Measurements from ENCODE around the gene P2RX6.

Gene P2RX6

GRCh38 chr22:21064917-21065864 lies 50.2 kb downstream of the P2RX6 start:
- Histone ChIP-seq H3K4me3 (ENCODE audit: low read depth in 1 of 2, low read length in 2 of 2) (no peak overlapping the region), H3K4me1 (ENCODE audit: insufficient read depth, low read length) (no peaks in the 10 kb centered on the region), H3K27me3 (ENCODE audit: insufficient read depth, low read length, poor library complexity) (peaks cover 6% of the 10 kb centered on the region), H3K9me3 (ENCODE audit: insufficient read depth, low read length, severe bottlenecking) (no peaks in the 10 kb centered on the region), H3K27ac (ENCODE audit: low read length) (no peak overlapping the region), H3K9ac (ENCODE audit: low read depth, low read length) (no peak overlapping the region), H3K36me3 (ENCODE audit: insufficient read depth, low read length) (no peaks in the 10 kb centered on the region), H3K4me2 (ENCODE audit: insufficient read depth, low read length) (no peak overlapping the region), H3K79me2 (ENCODE audit: insufficient read depth, low read length) (no peaks in the 10 kb centered on the region), H4K20me1 (ENCODE audit: insufficient read depth, low read length) (no peaks in the 10 kb centered on the region; the same call in 1 of the 2 replicates), H2AFZ (ENCODE audit: low read depth, low read length) (no peak overlapping the region)
- ATAC-seq (ENCODE audit: insufficient read depth, low read depth): no peak
- no peak for TF ChIP-seq CTCF (IDR thresholded peaks at IDR 0.05; ENCODE audit: borderline replicate concordance, extremely low read depth, low read length, poor library complexity, severe bottlenecking)
- no peak for TF ChIP-seq EZH2 (IDR thresholded peaks at IDR 0.05; ENCODE audit: borderline replicate concordance, low read depth, low read length, severe bottlenecking)
- DNase-seq: no peak

DNA sequence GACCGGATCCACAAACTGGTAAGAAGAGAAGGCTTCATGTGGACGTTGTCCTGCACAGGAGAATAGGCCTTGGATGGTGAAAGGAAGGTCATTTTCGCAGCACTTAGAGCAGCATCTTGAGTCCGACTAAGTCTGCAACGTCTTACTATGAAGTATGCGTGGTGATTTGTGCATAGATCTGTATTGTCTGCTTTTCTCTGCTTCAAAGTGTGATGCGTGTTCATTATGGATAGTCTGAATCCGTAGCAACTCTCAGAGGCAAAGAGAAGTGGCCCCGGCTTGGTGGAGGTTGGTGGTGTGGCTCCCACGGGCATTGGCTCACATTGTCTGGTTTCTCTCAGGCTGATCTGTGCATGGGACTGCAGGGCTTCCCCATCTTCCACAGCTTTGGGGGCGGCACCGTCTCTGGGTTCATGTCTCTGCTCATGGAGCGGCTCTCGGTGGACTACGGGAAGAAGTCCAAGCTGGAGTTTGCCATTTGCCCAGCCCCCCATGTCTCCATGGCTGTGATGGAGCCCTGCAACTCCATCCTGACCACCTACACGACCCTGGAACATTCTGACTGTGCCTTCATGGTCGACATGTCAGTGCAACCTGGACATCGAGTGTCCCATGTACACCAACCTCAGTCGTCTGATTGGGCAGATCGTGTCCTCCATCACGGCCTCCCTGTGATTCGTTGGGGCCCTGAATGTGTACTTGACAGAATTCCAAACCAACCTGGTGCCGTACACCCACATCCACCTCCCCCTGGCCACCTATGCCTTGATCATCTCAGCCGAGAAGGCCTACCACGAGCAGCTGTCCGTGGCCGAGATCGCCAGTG lies 52.3 kb downstream of the P2RX6 start:
- Histone ChIP-seq H3K79me2 (ENCODE audit: insufficient read depth, low read length) (no peaks in the 10 kb centered on the region), H3K27ac (ENCODE audit: low read length) (no peak overlapping the region), H3K36me3 (ENCODE audit: insufficient read depth, low read length) (no peaks in the 10 kb centered on the region), H2AFZ (ENCODE audit: low read depth, low read length) (no peak overlapping the region), H3K27me3 (ENCODE audit: insufficient read depth, low read length, poor library complexity) (peaks cover 6% of the 10 kb centered on the region), H4K20me1 (ENCODE audit: insufficient read depth, low read length) (no peaks in the 10 kb centered on the region; the same call in 1 of the 2 replicates), H3K4me2 (ENCODE audit: insufficient read depth, low read length) (no peak overlapping the region), H3K9ac (ENCODE audit: low read depth, low read length) (no peak overlapping the region), H3K4me1 (ENCODE audit: insufficient read depth, low read length) (no peaks in the 10 kb centered on the region), H3K4me3 (ENCODE audit: low read depth in 1 of 2, low read length in 2 of 2) (no peak overlapping the region), H3K9me3 (ENCODE audit: insufficient read depth, low read length, severe bottlenecking) (no peaks in the 10 kb centered on the region)
- ATAC-seq (ENCODE audit: insufficient read depth, low read depth) (no peak), DNase-seq (no peak)
- TF ChIP-seq CTCF (IDR thresholded peaks at IDR 0.05; ENCODE audit: borderline replicate concordance, extremely low read depth, low read length, poor library complexity, severe bottlenecking) (no peak), EZH2 (IDR thresholded peaks at IDR 0.05; ENCODE audit: borderline replicate concordance, low read depth, low read length, severe bottlenecking) (no peak)

DNA sequence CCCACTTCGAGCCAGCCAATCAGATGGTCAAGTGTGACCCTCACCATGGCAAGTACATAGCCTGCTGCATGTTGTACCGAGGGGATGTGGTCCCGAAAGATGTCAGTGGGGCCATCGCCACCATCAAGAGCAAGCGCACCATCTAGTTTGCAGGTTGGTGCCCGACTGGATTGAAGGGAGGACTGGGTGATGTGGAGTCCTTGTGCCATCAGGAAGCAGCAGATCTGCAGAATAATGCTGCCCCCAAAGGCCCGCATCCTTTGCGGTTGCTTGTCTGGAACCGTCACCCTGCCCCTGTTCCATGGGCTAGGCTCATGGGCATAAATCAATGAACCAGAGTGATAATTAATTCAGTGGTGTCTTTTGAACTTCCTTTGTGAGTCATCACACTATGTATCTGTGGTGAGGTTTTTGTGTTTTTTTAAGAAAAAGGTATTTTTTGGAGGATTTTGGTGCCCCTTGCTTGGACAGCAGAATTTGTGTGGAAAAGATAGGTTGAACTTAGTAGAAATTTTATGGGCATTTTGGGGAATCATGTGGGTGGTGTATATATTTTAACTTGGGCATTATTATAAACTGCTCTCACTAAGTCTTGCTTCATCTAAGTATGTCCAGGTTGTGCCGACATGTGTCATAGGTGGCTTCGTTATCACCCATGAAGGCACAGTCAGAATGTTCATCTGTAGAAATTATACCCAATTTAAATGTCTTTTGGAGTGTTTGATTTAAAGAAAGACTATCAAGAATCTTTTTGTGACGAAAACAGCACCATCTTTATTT lies 53.1 kb downstream of the P2RX6 start:
- Histone ChIP-seq H3K4me1 (ENCODE audit: insufficient read depth, low read length) (no peaks in the 10 kb centered on the region), H3K27ac (ENCODE audit: low read length) (no peak overlapping the region), H3K9me3 (ENCODE audit: insufficient read depth, low read length, severe bottlenecking) (no peaks in the 10 kb centered on the region), H2AFZ (ENCODE audit: low read depth, low read length) (no peak overlapping the region), H3K4me2 (ENCODE audit: insufficient read depth, low read length) (no peak overlapping the region), H3K79me2 (ENCODE audit: insufficient read depth, low read length) (no peaks in the 10 kb centered on the region), H3K27me3 (ENCODE audit: insufficient read depth, low read length, poor library complexity) (peaks cover 6% of the 10 kb centered on the region), H3K36me3 (ENCODE audit: insufficient read depth, low read length) (no peaks in the 10 kb centered on the region), H4K20me1 (ENCODE audit: insufficient read depth, low read length) (no peaks in the 10 kb centered on the region; the same call in 1 of the 2 replicates), H3K9ac (ENCODE audit: low read depth, low read length) (no peak overlapping the region), H3K4me3 (ENCODE audit: low read depth in 1 of 2, low read length in 2 of 2) (no peak overlapping the region)
- no peak for DNase-seq
- ATAC-seq (ENCODE audit: insufficient read depth, low read depth): no peak
- TF ChIP-seq EZH2 (IDR thresholded peaks at IDR 0.05; ENCODE audit: borderline replicate concordance, low read depth, low read length, severe bottlenecking) (no peak), CTCF (IDR thresholded peaks at IDR 0.05; ENCODE audit: borderline replicate concordance, extremely low read depth, low read length, poor library complexity, severe bottlenecking) (no peak)

All from DND-41 (cell line).